Measurements from ENCODE around the gene NME7. TPM values are rescaled to one million over a fixed set of nuclear protein-coding genes. Genes with fewer than 3 reads are reported as not detected.
A peak's percentile ranks its signal among the peaks of the same experiment; 100 is the strongest.
"Not testable (repeated sequence)": the region's sequence is repeated elsewhere in the genome, so short reads cannot be mapped to it uniquely, and the experiment has no call there.

The NME7 gene
- total and polyA plus RNA-seq, 12 donors, result 5.5 to 18.9 (median 10.5) TPM

- 69 to 81% methylated on average over 3 of the region's 3 CpGs for WGBS, 2 donors
- Histone ChIP-seq H3K27ac (peak overlapping the region in 2 of 10 donors; percentile 7 to 11), H3K9me3 (no peaks in the 10 kb centered on the region), H3K36me3 (peaks cover 0 to 81% (median 13%) of the 10 kb centered on the region in 9 donors), H3K27me3 (no peaks in the 10 kb centered on the region), H3K4me3 (no peak overlapping the region), H3K4me1 (peaks cover 0 to 66% (median 20%) of the 10 kb centered on the region in 9 donors)
- intact Hi-C loops (cut with DNase I), result no loop called here
- DNase-seq, result no peak
- TF ChIP-seq CTCF (IDR thresholded peaks at IDR 0.05), result no peak
- ATAC-seq, result no peak
Measured at GRCh38 chr1:169127305-169127704, 240.3 kb downstream of the NME7 start.

- DNase-seq (no peak), ATAC-seq (no peak)
- Histone ChIP-seq H3K4me3 (no peak overlapping the region), H3K36me3 (peaks cover 0 to 81% (median 13%) of the 10 kb centered on the region in 9 donors), H3K9me3 (no peaks in the 10 kb centered on the region), H3K27ac (no peak overlapping the region), H3K4me1 (peaks cover 0 to 76% (median 24%) of the 10 kb centered on the region in 9 donors), H3K27me3 (no peaks in the 10 kb centered on the region)
- intact Hi-C loops (cut with DNase I), result no loop called here
- WGBS, 2 donors, result 80 to 88% methylated on average over 3 of the region's 3 CpGs
- no peak for TF ChIP-seq CTCF (IDR thresholded peaks at IDR 0.05)
Measured at GRCh38 chr1:169126335-169126734, 241.3 kb downstream of the NME7 start.

GRCh38 chr1:169125597-169125996, 242.0 kb downstream of the NME7 start:
- H3K9me3 ChIP-seq; H3K4me3 ChIP-seq; H3K27me3 ChIP-seq; ATAC-seq; H3K27ac ChIP-seq; intact Hi-C loops (cut with DNase I); DNase-seq: not testable (repeated sequence)
- peaks cover 0 to 77% (median 13%) of the 10 kb centered on the region in 9 donors for H3K36me3 ChIP-seq
- 93 to 96% methylated on average over 6 of the region's 6 CpGs for WGBS, 2 donors
- H3K4me1 ChIP-seq, result peaks cover 0 to 74% (median 24%) of the 10 kb centered on the region in 9 donors

- peaks cover 0 to 65% (median 7%) of the 10 kb centered on the region in 9 donors for H3K36me3 ChIP-seq
- peaks cover 0 to 76% (median 22%) of the 10 kb centered on the region in 9 donors for H3K4me1 ChIP-seq
- no peak for ATAC-seq
- DNase-seq, result no peak
- no peak overlapping the region for H3K27ac ChIP-seq
- H3K9me3 ChIP-seq, result no peaks in the 10 kb centered on the region
- H3K27me3 ChIP-seq, result no peaks in the 10 kb centered on the region
- 62 to 73% methylated on average over 2 of the region's 2 CpGs for WGBS, 2 donors
- H3K4me3 ChIP-seq, result no peak overlapping the region
- intact Hi-C loops (cut with DNase I), result no loop called here
- TF ChIP-seq CTCF (IDR thresholded peaks at IDR 0.05), result no peak
Measured at GRCh38 chr1:169124459-169124858, 243.1 kb downstream of the NME7 start.

GRCh38 chr1:169122976-169123375, 244.6 kb downstream of the NME7 start:
- H3K4me3 ChIP-seq, result no peak overlapping the region
- WGBS, 2 donors, result 36 to 53% methylated on average over 6 of the region's 6 CpGs
- ATAC-seq (no peak), DNase-seq (no peak)
- no peaks in the 10 kb centered on the region for H3K27me3 ChIP-seq
- no peak overlapping the region for H3K27ac ChIP-seq
- no peak for TF ChIP-seq CTCF (IDR thresholded peaks at IDR 0.05)
- intact Hi-C loops (cut with DNase I), result no loop called here
- H3K4me1 ChIP-seq, result peaks cover 1 to 76% (median 22%) of the 10 kb centered on the region in 9 donors
- no peaks in the 10 kb centered on the region for H3K9me3 ChIP-seq
- peaks cover 0 to 61% (median 6%) of the 10 kb centered on the region in 9 donors for H3K36me3 ChIP-seq
